Upper lobe of right lung (tissue), 1 donor: ENCODE measurements around the gene CARHSP1. TPM values are rescaled to one million over a fixed set of nuclear protein-coding genes. Genes with fewer than 3 reads are reported as not detected.
"Not testable (repeated sequence)": the region's sequence is repeated elsewhere in the genome, so short reads cannot be mapped to it uniquely, and the experiment has no call there.

Experiments
- ATAC-seq: fragments of 200-7000 bp; cut with Tn5 transposase; one replicate; pipeline ENCODE4 v1.9.1; 2020; ENCODE audit warnings: mild to moderate bottlenecking, moderate library complexity
- DNase-seq: peaks from one replicate; pipeline ENCODE4 v3.0.0-alpha.2; 2020
- H3K27ac ChIP-seq: fragments of 200-600 bp; one replicate; pipeline ENCODE4 v1.8.0; 2022
- H3K27me3 ChIP-seq: fragments of 200-600 bp; one replicate; pipeline ENCODE4 v1.8.0; 2022; ENCODE audit warnings: mild to moderate bottlenecking
- H3K36me3 ChIP-seq: fragments of 200-600 bp; one replicate; pipeline ENCODE4 v1.8.0; 2022
- H3K4me1 ChIP-seq: fragments of 200-600 bp; one replicate; pipeline ENCODE4 v1.8.0; 2022
- H3K4me3 ChIP-seq: fragments of 200-600 bp; one replicate; pipeline ENCODE4 v1.8.0; 2022; ENCODE audit warnings: mild to moderate bottlenecking
- H3K9me3 ChIP-seq: fragments of 200-600 bp; one replicate; pipeline ENCODE4 v1.8.0; 2022
- CTCF ChIP-seq: fragments of 200-600 bp; IDR thresholded peaks from one replicate; pipeline ENCODE4 v1.8.0; 2022; ENCODE audit warnings: antibody characterized with exemption
- intact Hi-C: fragments of 100-400 bp; cut with DNase I; formaldehyde crosslinking; loops from one replicate; pipeline ENCODE4 v1.11.0; 2022
- total RNA-seq: library from RNA; stranded (reverse); fragmentation: NEBNext Ultra II Directional; extraction: Animal tissue kit (Norgen Biotek cat#: 25700); gene quantifications from one replicate; pipeline ENCODE4 v1.2.1, GENCODE V29; 2021
- donor health status: DM: no; HTN: yes; CAD: no; lungs with severe emphysema.

The CARHSP1 gene
- total RNA-seq, 1 donor from 2014 or later, result 103 TPM

- DNase-seq (no peak), ATAC-seq (no peak)
- TF ChIP-seq CTCF, result no peak
- Histone ChIP-seq H3K4me1 (no peaks in the 10 kb centered on the region), H3K27ac (no peak overlapping the region), H3K9me3 (no peaks in the 10 kb centered on the region), H3K4me3 (no peak overlapping the region), H3K36me3 (peaks cover 100% of the 10 kb centered on the region), H3K27me3 (no peaks in the 10 kb centered on the region)
- intact Hi-C loops, result loop anchor here (10.0 kb wide), 1 partner anchor 57 kb away; the partner anchor contains the start of gene CARHSP1
Observed at GRCh38 chr16:8808009-8808408, 60.8 kb downstream of the CARHSP1 start.

GRCh38 chr16:8807189-8807588 lies 61.6 kb downstream of the CARHSP1 start:
- Histone ChIP-seq H3K27me3 (no peaks in the 10 kb centered on the region), H3K4me1 (no peaks in the 10 kb centered on the region), H3K36me3 (peaks cover 100% of the 10 kb centered on the region), H3K4me3 (no peak overlapping the region), H3K9me3 (no peaks in the 10 kb centered on the region), H3K27ac (no peak overlapping the region)
- intact Hi-C loops, result loop anchor here (10.0 kb wide), 1 partner anchor 58 kb away; the partner anchor contains the start of gene CARHSP1
- no peak for TF ChIP-seq CTCF
- ATAC-seq, result no peak
- no peak for DNase-seq

- TF ChIP-seq CTCF, result no peak
- Histone ChIP-seq H3K4me1 (no peaks in the 10 kb centered on the region), H3K9me3 (no peaks in the 10 kb centered on the region), H3K4me3 (no peak overlapping the region), H3K27me3 (no peaks in the 10 kb centered on the region), H3K36me3 (peaks cover 100% of the 10 kb centered on the region), H3K27ac (no peak overlapping the region)
- DNase-seq, result no peak
- no peak for ATAC-seq
- intact Hi-C loops, result loop anchor here (10.0 kb wide), 1 partner anchor 58 kb away; the partner anchor contains the start of gene CARHSP1
Observed at GRCh38 chr16:8806272-8806983, 62.4 kb downstream of the CARHSP1 start.

GRCh38 chr16:8804313-8804712 lies 64.5 kb downstream of the CARHSP1 start:
- Histone ChIP-seq H3K27ac (no peak overlapping the region), H3K4me1 (peaks cover 4% of the 10 kb centered on the region), H3K9me3 (no peaks in the 10 kb centered on the region), H3K4me3 (no peak overlapping the region), H3K27me3 (no peaks in the 10 kb centered on the region), H3K36me3 (peaks cover 94% of the 10 kb centered on the region)
- DNase-seq, result no peak
- intact Hi-C loops, result loop anchor here (10.0 kb wide), 1 partner anchor 60 kb away; the partner anchor contains the start of gene CARHSP1
- no peak for ATAC-seq
- no peak for TF ChIP-seq CTCF

GRCh38 chr16:8803733-8804132 lies 65.1 kb downstream of the CARHSP1 start:
- intact Hi-C loops, result loop anchor here (10.0 kb wide), 1 partner anchor 61 kb away; the partner anchor contains the start of gene CARHSP1
- H3K4me3 ChIP-seq, DNase-seq, ATAC-seq, H3K27me3 ChIP-seq, H3K4me1 ChIP-seq, H3K9me3 ChIP-seq, H3K27ac ChIP-seq: not testable (repeated sequence)
- H3K36me3 ChIP-seq, result peaks cover 88% of the 10 kb centered on the region

Other genes starting within 250 kb of the CARHSP1 start
- 38.6 TPM for gene METTL22, start 247.3 kb downstream of the CARHSP1 start, total RNA-seq
- 9.8 TPM for gene ABAT, start 194.4 kb downstream of the CARHSP1 start, total RNA-seq
- 9.1 TPM for gene TMEM186, start 71.4 kb downstream of the CARHSP1 start, total RNA-seq
- gene PMM2, start 71.2 kb downstream of the CARHSP1 start, total RNA-seq, result 36.8 TPM
- gene LITAFD, start 13.3 kb upstream of the CARHSP1 start, total RNA-seq, result not detected
- gene USP7, start 94.9 kb upstream of the CARHSP1 start, total RNA-seq, result 87.5 TPM
- gene HAPSTR1, start 222.6 kb upstream of the CARHSP1 start, total RNA-seq, result 49.7 TPM